Stimulated activated CD4-positive, alpha-beta T cell treated with anti-CD3 and anti-CD28 coated beads, Interleukin-12 subunit alpha, Interleukin-12 subunit beta, amount 100 ng/mL, for 24 hours (primary cell): ENCODE results near the gene WDR75.
"Not testable (repeated sequence)": the region's sequence is repeated elsewhere in the genome, so short reads cannot be mapped to it uniquely, and the experiment has no call there.

ENCODE experiments used
- DNase-seq, 2 experiments: peaks; one replicate each; pipeline ENCODE4 v3.0.0-alpha.2; 2020; ENCODE audit warnings: low read depth in 2 of 2

Gene WDR75

GRCh38 chr2:189440947-189441708 is at the start of gene WDR75:
Gene WDR75, plus strand, starts transcription at chr2:189441474. Its CDS starts 19 bp downstream, at chr2:189441493.
- DNase-seq, result peak; percentile 84 to 92

- no peak for DNase-seq
Measured at GRCh38 chr2:189393440-189394111, 47.7 kb upstream of the WDR75 start.

- no peak for DNase-seq
Measured at GRCh38 chr2:189394525-189394924, 46.7 kb upstream of the WDR75 start.

GRCh38 chr2:189402932-189403331 is 38.3 kb upstream of the WDR75 start:
- DNase-seq, result no peak

GRCh38 chr2:189406586-189407233 is 34.6 kb upstream of the WDR75 start:
- no peak for DNase-seq

GRCh38 chr2:189407281-189408209 is 33.7 kb upstream of the WDR75 start:
- DNase-seq, result no peak

- no peak for DNase-seq
Measured at GRCh38 chr2:189408294-189408693, 33.0 kb upstream of the WDR75 start.

GRCh38 chr2:189409131-189409530 is 32.1 kb upstream of the WDR75 start:
- no peak for DNase-seq

- no peak for DNase-seq
Measured at GRCh38 chr2:189409647-189410046, 31.6 kb upstream of the WDR75 start.

GRCh38 chr2:189411860-189412259 is 29.4 kb upstream of the WDR75 start:
- no peak for DNase-seq

GRCh38 chr2:189412330-189412953 is 28.8 kb upstream of the WDR75 start:
- DNase-seq, result peak in 1 of 2 experiments; percentile 26

- DNase-seq, result no peak
Measured at GRCh38 chr2:189413249-189413648, 28.0 kb upstream of the WDR75 start.

- DNase-seq, result no peak
Measured at GRCh38 chr2:189421644-189422043, 19.6 kb upstream of the WDR75 start.

GRCh38 chr2:189424961-189425360 is 16.3 kb upstream of the WDR75 start:
- DNase-seq, result no peak

- DNase-seq, result no peak
Measured at GRCh38 chr2:189425676-189426075, 15.6 kb upstream of the WDR75 start.

- no peak for DNase-seq
Measured at GRCh38 chr2:189426886-189427285, 14.4 kb upstream of the WDR75 start.

GRCh38 chr2:189427872-189428271 is 13.4 kb upstream of the WDR75 start:
- no peak for DNase-seq

GRCh38 chr2:189430448-189430847 is 10.8 kb upstream of the WDR75 start:
- DNase-seq, result not testable (repeated sequence)

- DNase-seq, result not testable (repeated sequence)
Measured at GRCh38 chr2:189435803-189436202, 5.5 kb upstream of the WDR75 start.

- DNase-seq, result no peak
Measured at GRCh38 chr2:189437926-189438325, 3.3 kb upstream of the WDR75 start.

- no peak for DNase-seq
Measured at GRCh38 chr2:189439342-189439741, 1.9 kb upstream of the WDR75 start.
